GM19193 (cell line): ENCODE data around the gene C2CD5.

Experiments
- POLR2A ChIP-seq: IDR thresholded peaks from 4 replicates; pipeline ENCODE4 v1.6.1; 2011; ENCODE audit not compliant: insufficient read depth, insufficient read length; ENCODE audit errors: extremely low read depth

C2CD5 gene

DNA sequence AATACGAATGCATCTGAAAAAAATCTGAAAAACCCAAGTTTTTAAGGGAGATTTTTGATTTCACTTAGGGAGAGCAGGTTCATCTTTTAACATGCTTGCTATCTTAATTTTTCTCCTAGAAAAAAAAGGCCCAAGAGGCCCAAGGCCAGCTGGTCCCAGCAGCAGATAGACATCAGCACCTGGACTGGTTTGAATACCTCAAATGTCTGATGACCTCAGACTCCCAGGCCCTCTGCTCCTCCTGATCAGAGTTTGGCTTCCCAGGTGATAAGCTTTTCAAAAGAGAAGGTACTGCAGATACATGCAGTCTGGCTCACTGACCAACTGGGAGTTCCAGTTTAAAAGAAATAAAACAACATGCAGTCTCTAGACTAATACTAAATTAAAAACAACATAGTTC lies 82.6 kb downstream of the C2CD5 start:
- no peak for TF ChIP-seq POLR2A

GRCh38 chr12:22459838-22460490 lies 84.4 kb downstream of the C2CD5 start:
- TF ChIP-seq POLR2A = no peak

DNA sequence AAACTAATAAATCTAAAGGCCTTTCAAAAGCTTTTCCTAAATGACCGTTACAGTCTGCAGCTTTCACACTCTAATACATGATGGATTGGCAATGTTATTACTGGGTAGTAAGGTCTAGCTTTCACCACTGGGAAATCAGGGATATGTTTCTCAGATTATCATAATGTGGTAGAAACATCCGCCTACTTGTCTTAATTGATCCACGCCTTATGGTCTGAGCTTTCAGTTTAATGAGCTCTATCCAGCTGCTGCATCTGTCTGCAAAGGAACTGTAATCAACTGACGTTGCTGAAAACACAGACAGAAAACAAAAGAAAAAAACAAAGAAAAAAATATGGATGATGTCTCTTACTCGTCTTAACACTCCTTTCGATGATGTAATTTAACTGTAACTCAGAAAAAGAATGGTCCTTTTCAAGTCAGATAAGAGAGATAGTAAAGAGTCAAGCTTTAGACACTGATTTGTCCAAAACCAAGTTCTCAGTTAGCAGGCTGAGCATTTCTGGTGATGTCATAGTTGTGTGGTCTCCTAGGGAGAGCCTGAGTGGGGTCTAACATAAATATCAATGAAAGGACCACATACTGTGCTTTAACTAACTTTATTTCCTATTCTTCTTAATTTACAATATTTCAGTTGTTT lies 85.9 kb downstream of the C2CD5 start:
- no peak for TF ChIP-seq POLR2A

GRCh38 chr12:22457085-22457484 lies 87.3 kb downstream of the C2CD5 start:
- TF ChIP-seq POLR2A = no peak

GRCh38 chr12:22453511-22453910 lies 90.8 kb downstream of the C2CD5 start:
- no peak for TF ChIP-seq POLR2A

GRCh38 chr12:22447223-22447622 lies 97.1 kb downstream of the C2CD5 start:
- TF ChIP-seq POLR2A = no peak

GRCh38 chr12:22443379-22444316 lies 100.7 kb downstream of the C2CD5 start:
- TF ChIP-seq POLR2A = no peak

DNA sequence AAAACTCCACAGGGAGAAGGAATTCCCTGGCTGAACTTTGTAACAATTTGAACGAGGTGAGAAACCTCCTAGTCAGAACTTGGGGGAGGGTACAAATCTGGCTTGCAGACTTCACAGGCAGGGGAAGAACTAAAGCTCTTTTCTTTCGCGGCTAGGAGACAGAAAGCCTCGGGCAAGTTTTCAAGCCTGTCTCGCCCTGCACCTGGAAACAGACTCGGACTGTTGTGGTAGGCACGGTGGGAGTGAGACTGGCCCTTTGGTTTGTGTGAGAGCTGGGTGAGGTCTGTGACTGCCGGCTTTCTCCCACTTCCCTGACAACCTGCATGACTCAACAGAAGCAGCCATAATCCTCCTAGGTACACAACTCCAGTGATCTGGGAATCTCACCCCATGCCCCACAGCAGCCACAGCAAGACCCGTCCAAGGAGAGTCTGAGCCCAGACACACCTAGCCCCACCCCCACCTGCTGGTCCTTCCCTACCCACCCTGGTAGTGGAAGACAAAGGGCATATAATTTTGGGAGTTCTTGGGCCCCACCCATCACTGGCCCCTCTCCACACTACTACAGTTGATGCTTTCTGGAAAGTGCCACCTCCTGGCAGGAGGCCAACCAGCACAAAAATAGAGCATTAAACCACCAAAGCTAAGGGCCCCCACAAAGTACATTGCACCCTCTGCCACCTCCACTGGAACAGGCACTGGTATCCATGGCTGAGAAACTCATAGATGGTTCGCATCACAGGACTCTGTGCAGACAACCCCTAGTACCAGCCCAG lies 107.1 kb downstream of the C2CD5 start:
- TF ChIP-seq POLR2A = no peak

DNA sequence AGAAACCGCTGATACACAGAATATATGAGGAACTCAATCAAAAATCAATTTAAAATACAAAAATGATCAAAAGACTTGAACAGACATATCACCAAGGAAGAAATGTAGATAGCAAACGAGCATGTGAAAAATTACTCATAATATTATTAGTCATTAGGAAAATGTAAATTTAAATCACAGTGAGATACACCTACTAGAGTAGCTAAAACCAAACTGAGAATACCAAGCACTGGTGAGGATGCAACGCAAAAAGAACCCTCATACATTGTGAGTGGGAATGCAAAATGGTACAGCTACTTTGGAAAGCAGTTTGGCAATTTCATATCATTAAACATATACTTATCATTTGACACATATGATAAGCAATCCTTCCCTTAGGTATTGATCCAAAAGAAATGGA lies 108.8 kb downstream of the C2CD5 start:
- no peak for TF ChIP-seq POLR2A

DNA sequence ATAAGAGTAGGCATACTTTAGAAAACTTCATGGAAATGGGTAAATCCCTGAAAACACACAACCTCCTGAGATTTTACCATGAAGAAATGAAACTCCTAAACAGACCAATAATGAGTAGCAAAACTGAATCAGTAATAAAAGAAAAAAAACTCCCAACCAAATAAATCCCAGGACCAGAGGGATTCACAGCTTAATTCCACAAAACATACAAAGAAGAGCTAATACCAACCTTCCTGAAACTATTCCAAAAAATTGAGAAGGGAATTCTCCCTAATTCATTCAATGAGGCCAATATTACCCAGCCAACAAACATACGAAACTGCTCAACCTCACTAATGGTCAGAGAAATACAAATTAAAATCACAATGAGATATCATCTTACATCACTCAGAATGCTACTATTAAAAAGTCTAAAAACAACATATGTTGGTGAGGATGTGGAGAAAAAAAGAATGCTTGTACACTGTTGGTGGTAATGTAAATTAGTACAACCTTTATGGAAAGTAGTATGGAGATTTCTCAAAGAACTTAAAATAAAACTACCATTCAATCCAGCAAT lies 112.6 kb downstream of the C2CD5 start:
- no peak for TF ChIP-seq POLR2A

DNA sequence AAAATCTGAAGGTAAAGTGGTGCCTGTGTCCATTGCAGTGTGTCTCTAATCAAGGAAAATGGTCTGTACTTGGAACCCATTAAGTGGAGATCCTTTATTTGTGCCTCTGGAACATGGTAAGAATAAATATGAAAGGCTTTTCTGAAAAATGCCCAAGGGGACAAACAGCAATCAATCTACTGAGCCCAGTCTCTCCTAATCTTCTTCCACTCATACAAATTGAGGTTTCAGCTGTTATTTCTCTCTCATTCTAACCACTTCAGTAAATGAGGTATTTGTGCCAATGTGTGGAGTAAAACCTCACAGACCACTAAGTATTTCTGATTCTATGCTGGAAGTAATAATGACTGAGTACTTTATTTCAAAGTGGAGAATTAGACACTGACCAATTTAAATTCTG lies 127.5 kb downstream of the C2CD5 start:
- no peak for TF ChIP-seq POLR2A

- TF ChIP-seq POLR2A = no peak
These were observed 128.7 kb downstream of the C2CD5 start for GRCh38 chr12:22415342-22416309.

DNA sequence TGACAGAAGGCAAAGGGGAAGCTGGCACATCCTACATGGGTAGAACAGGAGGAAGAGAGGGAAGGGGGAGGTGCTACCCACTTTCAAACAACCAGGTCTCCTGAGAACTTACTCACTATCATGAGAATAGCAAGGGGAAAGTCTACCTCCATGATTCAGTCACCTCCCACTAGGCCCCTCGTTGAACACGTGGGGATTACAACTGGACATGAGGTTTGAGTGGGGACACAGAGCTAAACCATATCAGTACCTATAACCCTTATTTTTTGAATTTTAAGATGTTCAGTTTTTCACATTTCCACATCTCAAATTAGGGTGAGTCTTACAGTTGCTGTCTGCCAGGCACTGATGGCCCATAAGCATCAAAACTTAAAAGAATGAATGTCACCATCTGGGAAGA lies 129.6 kb downstream of the C2CD5 start:
- TF ChIP-seq POLR2A = no peak
